GM19023 (cell line): ENCODE results near the gene CCT5.

Experiments used
- ATAC-seq: cut with Tn5 transposase; IDR thresholded peaks from one replicate; pipeline ENCODE4 v1.9.1; 2021; ENCODE audit warnings: mild to moderate bottlenecking, moderate library complexity; ENCODE audit not compliant: unreplicated experiment

CCT5 gene

DNA sequence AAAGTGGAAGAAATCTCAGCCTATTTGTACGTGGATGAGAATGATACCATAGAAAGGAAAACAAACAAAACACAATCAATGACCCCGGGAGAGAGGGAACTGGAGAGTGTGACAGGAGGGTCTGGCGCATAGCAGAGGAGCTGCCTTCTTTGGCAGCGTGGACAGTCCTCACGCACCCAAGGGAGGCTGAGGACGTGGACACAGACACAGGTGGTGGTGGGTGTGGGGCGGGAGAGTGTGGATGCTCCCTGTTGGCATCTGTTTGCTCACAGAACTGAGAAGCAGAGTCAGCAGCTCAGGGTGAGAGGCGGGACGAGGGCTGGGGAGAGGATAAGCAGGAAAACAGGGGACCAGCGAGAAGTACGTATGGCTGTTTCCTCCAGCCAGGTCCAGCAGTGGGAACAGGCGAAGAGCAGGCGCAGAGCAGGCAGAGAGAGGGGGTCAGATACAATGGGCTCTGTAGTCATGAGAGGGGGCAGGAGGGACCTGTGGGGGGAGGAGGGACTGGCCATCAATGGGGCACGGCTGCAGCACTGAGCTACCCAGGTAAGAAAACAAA lies 47.6 kb downstream of the CCT5 start:
- ATAC-seq: no peak

DNA sequence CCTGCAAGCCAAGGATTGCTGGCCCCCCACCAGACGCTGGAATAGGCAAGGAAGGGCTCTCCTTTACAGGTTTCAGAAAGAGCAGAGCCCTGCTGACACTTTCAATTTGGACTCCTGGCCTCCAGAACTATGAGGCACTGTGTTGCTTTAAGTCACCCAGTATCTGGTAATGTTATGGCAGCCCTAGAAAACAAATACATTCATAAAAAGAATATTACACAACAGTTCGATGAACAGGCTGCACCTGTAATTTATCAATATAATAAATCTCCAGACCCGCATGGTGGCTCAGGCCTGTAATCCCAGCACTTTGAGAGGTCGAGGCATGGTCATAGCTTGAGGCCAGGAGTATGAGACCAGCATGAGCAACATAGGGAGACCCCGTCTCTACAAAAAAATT lies 50.2 kb downstream of the CCT5 start:
- no peak for ATAC-seq

DNA sequence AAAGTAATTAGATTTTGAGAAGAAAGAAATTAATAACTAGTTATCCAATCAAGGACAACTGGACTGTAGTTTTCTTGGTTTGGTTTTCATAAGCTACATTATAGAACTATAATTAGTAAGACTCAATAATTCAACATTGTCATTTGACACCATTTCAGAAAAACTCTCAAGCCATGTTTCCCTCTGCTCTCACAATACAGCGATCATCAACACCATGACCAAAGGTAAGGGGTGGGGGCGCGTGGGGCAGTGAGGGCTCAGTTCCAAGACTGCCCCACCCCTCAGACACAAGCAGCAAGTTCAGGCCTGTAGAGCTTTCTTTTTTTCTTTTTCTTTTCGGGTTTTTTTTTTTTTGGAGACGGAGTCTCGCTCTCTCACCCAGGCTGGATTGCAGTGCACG lies 51.2 kb downstream of the CCT5 start:
- ATAC-seq: no peak

DNA sequence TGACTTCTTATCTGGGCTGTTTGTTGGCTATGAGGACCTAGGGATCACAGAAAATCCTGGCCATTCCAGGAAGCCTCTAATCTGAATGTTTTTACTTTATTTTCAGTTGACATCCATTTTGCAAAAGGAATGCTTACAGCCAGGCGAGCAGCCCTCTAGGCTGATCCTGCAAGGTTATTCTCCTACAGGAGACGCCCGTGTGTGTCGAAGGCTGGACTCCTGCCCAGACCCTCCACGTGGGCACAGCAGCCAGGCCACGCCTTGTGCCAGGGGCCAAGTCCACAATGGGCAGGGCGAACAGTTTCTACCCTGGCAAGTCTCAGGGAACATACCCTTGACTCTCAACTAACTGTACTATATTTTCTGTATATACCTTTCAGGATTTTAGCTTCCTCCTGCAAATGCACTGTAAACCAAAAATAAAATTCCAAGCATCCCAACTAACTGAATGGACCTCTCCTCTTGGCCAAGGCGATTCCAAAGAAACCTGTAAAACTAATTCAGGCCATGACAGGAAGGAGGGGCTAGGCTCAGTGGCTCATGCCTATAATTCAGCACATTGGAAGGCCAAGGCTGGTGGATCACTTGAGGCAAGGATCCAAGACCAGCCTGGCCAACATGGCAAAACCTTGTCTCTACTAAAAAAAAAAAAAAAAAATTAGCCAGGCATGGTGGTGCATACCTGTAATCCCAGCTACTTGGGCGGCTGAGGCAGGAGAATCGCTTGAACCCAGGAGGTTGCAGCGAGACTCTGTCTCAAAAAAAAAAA lies 51.9 kb downstream of the CCT5 start:
- ATAC-seq: no peak

DNA sequence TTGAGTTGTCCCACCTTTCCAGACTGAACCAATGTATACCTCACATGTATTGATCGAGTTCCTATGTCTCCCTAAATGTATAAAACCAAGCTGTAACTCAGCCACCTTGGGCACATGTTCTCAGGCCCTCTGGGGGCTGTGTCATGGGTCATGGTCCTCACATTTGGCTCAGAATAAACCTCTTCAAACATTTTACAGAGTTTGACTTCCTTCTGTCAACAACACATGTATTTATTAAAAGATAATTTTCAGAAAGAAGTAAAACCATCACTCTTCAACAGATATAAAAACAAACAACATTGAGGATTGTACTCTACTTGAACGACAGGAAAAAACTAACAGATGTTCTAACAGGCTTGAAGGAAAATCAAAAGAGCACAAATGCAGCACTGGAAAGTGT lies 53.1 kb downstream of the CCT5 start:
- no peak for ATAC-seq

DNA sequence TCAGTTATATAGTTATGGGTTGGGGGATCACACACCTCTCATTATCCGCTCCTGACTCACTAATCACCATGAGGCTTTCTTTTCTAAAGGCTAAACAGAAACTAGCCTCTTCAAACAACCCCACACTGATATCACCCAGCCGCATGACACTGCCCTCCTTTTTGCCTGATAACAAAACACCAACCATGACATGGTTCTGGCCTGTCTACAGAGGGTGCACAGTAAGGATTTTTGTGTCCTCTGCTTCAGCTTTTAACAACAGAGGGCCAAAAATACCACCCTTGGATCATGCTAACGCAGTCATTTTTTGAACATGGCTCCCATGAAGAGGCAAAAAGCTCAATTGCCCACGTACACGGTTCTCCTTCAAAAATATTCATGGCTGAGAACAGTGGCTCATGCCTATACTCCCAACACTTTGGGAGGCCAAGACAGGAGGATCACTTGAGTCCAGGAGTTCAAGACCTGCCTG lies 53.7 kb downstream of the CCT5 start:
- no peak for ATAC-seq

DNA sequence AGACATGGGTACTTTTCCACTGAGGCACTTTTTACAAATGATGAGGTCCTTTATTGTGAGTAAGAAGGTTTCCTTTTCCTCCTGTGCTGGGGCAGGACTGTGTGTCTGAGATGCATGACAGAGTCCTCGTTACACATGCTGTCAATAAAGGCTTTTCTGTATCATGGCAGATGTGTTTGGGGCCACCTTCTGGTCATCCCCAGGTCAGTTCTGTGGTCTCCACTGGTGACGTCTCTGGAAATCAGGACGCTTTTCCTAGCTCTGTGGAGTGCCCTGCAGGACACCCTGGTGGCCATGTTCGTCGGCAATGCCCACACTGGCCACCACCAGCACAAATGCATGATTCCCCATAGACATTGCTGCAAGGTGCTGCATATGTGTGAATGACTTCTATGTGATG lies 54.9 kb downstream of the CCT5 start:
- ATAC-seq: no peak

DNA sequence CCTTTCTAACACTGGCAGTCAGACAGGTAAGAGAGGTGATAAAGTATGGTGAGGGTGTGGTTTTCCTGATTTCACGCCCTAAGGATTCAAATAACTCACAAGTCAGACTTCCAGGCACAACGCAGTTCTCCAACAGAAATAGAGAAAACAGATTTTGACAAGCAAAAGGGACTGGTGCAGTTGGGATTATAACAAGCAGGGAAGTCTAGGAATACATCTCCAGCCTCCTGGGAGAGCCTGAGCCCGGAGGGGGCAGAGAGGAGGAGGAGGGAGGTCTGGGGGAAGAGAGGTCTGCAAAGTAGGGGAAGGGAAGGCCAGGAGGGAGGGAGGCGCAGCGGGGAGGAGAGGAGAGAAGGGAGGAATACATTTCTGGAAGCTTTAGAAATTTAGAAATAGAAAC lies 56.0 kb downstream of the CCT5 start:
- ATAC-seq: no peak

DNA sequence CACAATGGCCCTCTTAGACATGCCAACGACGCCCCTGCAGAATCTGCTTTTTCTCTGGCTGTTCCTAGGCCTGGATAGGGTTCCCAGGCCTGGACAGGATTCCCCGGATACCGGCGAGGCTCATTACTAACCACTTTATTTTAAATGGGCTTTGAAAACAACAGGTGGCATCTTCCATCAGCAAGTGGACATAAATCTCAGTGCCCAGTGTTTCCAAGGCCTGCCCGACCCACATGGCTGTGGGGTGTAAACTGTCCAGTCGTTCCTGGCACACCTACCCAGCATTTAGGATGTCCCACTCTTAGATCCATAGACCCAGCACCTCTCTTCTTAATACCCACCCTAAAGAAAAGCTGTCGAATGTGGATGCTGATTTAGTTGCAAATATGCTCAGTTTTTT lies 56.7 kb downstream of the CCT5 start:
- no peak for ATAC-seq

DNA sequence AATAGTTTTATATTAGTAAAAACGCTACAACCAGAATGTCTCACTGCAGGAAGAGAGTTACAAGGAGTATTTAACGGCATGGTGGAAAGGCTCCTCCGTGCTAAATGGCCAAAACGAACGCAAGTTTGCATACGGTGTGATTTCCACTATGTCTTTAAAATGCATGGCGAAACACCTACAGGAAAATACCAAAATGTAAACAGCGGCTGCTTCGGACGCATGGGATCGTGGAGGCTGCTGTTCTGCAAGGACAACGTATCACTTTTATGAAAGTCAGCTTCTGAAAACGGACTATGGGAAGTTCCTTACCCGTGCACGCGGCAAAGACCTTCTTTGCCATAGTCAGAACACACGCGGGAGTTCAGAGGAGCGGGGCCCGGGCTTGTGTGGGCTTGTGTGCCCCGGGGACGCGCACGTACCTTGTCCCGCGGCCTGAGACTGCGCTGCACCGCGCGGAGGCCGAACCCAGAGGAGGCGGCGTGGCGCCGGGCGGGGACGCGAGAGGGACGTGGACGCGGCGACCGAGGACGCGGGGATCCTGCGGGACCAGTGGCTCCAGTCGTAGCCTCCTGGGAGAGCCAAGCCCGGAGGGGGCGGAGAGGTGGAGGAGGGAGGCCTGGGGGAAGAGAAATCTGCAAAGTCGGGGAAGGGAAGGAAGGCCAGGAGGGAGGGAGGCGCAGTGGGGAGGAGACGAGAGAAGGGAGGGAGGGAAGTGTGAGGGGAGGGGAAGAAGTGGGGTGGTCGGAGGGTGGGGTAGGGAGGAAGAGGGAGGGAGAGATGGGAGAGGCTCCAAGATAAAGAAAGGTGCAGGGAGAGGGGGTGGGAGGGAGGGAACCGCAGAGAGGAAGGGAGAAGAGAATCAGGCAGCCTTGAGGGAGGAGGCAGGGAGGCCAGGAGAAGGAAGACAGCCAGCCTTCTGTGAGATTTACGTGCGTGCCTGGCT lies 57.4 kb downstream of the CCT5 start, which contains the start of gene CMBL:
Gene CMBL (minus strand): TSS at position 697 of the 943 bp plus-strand sequence. CDS start 17,140 bp downstream, outside the sequence.
- peak; percentile 85 for ATAC-seq

DNA sequence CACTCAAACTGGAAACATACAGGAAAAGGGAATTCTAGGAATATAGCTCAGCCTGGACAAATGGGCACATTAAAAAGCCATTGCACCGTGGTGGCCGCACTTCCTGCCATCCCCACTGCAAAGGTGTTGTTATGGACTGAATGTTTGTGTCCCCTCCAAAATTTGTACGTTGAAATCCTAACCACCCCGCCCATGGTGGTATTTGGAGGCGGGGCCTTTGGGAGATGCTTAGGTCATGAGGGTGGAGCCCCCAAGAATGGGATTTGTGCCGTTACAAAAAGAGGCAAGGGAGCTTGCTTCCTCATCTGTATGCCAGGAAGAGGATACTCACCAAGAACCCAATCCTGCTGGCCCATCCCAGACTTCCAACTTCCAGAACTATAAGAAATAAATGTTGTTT lies 58.8 kb downstream of the CCT5 start:
- ATAC-seq: no peak

DNA sequence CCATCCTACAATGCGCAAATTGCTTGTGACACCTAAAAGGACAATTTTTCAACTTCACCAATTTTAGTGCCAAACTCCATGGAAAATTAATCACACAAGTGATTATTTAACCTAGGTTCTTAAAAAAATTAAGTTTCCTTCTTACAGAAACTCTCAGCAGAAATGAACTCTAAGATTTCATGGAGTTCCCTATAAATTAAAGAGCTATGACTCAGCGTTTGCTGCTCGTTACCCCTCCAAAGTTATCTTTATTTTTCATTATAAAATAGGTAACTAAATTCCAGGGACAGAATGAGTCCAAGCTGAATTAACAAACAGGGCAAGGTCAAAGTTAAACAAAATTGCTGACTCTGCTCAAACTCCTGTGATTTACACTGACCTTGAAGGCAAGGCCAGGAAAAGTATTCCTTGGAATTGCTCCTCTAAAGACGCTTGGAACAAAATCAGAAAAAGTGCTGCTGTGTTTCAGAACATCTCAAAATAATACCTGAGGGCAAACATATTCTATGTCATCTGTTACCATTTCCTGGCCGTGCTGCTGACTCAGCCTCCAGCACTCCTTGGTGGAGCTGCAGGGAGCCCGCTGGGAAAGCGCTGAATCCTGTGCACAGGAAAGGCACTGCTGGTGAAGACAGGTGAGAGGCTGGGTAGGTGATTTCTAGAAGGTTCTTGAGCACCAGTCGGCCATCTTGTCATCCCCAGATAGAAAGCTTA lies 60.1 kb downstream of the CCT5 start:
- ATAC-seq: no peak

DNA sequence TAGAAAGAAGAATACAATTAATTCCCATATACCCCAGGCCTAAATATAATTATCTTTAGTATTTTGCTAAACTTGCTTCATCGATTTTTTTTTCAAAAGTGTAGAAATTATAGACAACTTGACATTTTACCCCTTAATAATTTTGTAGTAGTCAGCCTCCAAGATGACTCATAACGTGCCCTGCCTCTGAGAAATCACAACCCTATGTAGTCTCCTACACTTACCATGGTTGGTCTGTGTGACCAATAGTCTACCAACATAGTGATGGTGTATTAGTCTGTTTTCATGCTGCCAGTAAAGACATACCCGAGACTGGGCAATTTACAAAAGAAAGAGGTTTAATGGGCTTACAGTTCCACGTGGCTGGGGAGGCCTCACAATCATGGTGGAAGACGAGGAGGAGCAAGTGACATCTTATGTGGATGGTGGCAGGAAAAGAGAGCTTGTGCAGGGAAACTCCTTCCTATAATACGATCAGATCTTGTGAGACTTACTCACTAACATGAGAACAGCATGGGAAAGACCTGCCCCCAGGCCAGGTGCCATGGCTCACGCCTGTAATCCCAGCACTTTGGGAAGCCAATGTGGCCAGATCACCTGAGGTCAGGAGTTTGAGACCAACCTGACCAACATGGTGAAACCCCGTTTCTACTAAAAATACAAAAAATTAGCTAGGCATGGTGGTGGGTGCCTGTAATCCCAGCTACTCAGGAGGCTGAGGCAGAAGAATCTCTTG lies 60.9 kb downstream of the CCT5 start:
- peak; percentile 40 for ATAC-seq

DNA sequence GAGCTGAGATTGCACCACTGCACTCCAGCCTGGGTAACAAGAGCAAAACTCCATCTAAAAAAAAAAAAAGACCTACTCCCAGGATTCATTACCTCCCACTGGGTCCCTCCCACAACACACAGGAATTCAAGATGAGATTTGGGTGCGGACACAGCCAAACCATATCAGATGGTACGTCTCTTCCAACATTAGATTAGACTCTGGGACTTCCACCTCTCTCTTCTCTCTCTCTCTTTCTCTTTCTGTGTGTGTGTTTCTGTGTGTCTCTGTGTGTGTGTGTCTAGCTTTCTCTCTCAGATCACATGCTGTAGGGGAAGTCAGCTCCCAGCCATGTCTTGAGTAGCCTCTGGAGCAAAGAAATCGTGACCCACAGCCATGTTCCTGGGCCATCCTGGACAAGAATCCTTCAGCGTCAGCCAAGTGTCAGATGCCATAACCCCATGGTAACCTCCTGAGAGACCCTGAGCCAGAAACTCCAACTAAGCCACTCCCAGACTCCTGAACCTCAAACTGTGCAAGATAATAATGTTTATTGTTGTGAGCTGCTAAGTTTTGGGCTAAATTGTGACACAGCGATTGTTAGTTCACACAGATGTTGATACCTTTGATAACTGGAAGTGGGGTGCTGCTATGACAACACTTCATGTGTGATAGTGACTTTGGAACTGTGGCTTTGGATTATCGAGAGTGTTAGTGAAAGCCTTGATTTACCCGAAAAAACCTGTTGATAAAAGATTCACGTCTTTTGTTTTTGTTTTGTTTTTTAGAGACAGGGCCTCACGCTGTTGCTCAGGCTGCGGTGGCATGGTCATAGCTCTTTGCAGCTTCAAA lies 61.7 kb downstream of the CCT5 start:
- no peak for ATAC-seq

DNA sequence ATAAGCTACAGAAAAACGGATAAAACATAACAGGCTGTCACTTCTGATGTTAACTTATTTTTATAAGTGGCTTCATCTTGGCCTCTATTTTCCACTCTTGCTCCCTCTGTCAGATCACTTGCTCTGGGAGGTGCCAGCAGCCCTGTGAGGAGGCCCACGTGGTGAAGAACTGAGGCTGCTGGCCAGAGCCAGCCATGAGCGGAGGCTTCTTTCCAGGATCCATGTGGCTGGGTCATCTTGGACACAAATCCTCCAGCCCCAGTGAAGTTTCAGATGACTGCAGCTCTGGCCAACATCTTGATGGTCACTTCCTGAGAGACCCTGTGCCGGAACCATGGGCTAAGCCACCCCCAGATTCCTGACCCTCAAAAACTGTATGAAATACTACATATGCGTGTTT lies 65.1 kb downstream of the CCT5 start:
- no peak for ATAC-seq
